ENCODE measurements around the gene SPAG9. TPM values are rescaled to one million over a fixed set of nuclear protein-coding genes. Genes with fewer than 3 reads are reported as not detected.

The SPAG9 gene
- total and polyA plus RNA-seq, 2 of the 8 experiments (the other 6 are each of a cell fraction or from before 2014, with no cell fraction given), result 9.8 to 63.8 TPM

DNA sequence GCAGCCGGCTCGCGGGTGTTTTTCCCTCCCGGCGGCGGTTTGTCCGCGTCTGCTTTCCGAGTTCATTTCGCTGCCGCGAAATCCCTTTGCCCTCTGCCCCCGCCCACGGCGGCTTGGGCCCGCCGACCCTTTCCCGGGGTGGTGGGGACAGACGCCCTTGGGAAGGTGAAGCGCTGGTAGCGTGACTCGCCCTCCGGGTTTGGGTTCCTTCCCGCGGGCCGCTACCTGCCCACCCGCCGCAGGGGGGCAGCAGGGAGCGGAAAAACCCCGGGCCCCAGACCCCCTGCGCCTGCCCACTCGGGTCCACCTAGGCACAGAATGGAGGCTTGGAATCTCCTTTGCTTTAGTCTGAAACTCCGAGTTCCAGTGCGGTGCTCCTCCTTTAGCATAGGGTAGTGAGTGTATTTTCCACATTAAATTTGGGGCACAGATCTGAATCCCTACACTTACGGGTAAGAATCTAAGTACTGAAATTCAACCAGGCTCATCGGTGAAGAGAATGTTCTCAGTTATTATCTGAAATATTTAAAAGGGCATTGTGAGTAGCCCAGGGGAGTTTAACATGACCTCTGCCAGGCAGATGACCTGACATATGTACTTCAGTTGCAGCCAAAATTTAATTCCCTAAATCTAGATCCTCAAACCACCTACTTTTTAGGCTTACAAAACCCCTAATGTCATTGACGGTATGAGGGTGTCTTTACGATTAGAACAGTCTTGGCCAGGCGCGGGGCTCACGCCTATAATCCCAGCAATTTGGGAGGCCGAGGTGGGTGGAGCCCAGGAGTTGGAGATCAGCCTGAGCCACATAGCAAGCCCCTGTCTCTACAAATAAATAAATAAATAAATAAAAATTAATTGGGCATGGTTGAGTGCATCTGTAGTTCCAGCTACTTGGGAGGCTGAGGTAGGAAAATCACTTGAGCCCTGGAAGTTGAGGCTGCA lies 46.6 kb upstream of the SPAG9 start (continued):
- TF ChIP-seq, protein P1, sequence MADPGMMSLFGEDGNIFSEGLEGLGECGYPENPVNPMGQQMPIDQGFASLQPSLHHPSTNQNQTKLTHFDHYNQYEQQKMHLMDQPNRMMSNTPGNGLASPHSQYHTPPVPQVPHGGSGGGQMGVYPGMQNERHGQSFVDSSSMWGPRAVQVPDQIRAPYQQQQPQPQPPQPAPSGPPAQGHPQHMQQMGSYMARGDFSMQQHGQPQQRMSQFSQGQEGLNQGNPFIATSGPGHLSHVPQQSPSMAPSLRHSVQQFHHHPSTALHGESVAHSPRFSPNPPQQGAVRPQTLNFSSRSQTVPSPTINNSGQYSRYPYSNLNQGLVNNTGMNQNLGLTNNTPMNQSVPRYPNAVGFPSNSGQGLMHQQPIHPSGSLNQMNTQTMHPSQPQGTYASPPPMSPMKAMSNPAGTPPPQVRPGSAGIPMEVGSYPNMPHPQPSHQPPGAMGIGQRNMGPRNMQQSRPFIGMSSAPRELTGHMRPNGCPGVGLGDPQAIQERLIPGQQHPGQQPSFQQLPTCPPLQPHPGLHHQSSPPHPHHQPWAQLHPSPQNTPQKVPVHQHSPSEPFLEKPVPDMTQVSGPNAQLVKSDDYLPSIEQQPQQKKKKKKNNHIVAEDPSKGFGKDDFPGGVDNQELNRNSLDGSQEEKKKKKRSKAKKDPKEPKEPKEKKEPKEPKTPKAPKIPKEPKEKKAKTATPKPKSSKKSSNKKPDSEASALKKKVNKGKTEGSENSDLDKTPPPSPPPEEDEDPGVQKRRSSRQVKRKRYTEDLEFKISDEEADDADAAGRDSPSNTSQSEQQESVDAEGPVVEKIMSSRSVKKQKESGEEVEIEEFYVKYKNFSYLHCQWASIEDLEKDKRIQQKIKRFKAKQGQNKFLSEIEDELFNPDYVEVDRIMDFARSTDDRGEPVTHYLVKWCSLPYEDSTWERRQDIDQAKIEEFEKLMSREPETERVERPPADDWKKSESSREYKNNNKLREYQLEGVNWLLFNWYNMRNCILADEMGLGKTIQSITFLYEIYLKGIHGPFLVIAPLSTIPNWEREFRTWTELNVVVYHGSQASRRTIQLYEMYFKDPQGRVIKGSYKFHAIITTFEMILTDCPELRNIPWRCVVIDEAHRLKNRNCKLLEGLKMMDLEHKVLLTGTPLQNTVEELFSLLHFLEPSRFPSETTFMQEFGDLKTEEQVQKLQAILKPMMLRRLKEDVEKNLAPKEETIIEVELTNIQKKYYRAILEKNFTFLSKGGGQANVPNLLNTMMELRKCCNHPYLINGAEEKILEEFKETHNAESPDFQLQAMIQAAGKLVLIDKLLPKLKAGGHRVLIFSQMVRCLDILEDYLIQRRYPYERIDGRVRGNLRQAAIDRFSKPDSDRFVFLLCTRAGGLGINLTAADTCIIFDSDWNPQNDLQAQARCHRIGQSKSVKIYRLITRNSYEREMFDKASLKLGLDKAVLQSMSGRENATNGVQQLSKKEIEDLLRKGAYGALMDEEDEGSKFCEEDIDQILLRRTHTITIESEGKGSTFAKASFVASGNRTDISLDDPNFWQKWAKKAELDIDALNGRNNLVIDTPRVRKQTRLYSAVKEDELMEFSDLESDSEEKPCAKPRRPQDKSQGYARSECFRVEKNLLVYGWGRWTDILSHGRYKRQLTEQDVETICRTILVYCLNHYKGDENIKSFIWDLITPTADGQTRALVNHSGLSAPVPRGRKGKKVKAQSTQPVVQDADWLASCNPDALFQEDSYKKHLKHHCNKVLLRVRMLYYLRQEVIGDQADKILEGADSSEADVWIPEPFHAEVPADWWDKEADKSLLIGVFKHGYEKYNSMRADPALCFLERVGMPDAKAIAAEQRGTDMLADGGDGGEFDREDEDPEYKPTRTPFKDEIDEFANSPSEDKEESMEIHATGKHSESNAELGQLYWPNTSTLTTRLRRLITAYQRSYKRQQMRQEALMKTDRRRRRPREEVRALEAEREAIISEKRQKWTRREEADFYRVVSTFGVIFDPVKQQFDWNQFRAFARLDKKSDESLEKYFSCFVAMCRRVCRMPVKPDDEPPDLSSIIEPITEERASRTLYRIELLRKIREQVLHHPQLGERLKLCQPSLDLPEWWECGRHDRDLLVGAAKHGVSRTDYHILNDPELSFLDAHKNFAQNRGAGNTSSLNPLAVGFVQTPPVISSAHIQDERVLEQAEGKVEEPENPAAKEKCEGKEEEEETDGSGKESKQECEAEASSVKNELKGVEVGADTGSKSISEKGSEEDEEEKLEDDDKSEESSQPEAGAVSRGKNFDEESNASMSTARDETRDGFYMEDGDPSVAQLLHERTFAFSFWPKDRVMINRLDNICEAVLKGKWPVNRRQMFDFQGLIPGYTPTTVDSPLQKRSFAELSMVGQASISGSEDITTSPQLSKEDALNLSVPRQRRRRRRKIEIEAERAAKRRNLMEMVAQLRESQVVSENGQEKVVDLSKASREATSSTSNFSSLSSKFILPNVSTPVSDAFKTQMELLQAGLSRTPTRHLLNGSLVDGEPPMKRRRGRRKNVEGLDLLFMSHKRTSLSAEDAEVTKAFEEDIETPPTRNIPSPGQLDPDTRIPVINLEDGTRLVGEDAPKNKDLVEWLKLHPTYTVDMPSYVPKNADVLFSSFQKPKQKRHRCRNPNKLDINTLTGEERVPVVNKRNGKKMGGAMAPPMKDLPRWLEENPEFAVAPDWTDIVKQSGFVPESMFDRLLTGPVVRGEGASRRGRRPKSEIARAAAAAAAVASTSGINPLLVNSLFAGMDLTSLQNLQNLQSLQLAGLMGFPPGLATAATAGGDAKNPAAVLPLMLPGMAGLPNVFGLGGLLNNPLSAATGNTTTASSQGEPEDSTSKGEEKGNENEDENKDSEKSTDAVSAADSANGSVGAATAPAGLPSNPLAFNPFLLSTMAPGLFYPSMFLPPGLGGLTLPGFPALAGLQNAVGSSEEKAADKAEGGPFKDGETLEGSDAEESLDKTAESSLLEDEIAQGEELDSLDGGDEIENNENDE (IDR thresholded peaks at IDR 0.05; ENCODE audit: insufficient replicate concordance, low read length), result no peak
- TF ChIP-seq TEAD4 (IDR thresholded peaks at IDR 0.05; ENCODE audit: low read depth, low read length), result no peak
- peak; percentile 2; the same call in 1 of the 2 replicates for TF ChIP-seq PHF8 (conservative IDR thresholded peaks at IDR 0.05; ENCODE audit: low read depth, low read length)
- TF ChIP-seq KDM1A (IDR thresholded peaks at IDR 0.05; ENCODE audit: borderline replicate concordance, low read length), result no peak
- TF ChIP-seq NRF1 (IDR thresholded peaks at IDR 0.05; ENCODE audit: low read depth, low read length), result no peak
- TF ChIP-seq RXRA (IDR thresholded peaks at IDR 0.05; ENCODE audit: insufficient read depth, low read depth, low read length), result no peak
- no peak for TF ChIP-seq ZNF274 (IDR thresholded peaks at IDR 0.05; ENCODE audit: borderline replicate concordance, extremely low read depth, low read length)

Data from H1 (cell line).